ENCODE measurements around the gene COL5A3. TPM values are rescaled to one million over a fixed set of nuclear protein-coding genes. Genes with fewer than 3 reads are reported as not detected.

Gene COL5A3
- total RNA-seq, 1 experiment from 2014 or later: 0.18 TPM

GRCh38 chr19:9958379-9958821, 51.9 kb downstream of the COL5A3 start:
- H3K27me3 ChIP-seq (ENCODE audit: control insufficient read depth, insufficient read depth, low read length): no peaks in the 10 kb centered on the region
- H3K4me1 ChIP-seq (ENCODE audit: control insufficient read depth, insufficient read depth, low read length): no peaks in the 10 kb centered on the region
- ATAC-seq (no peak), DNase-seq (ENCODE audit: low read depth, low spot score) (no peak)
- TF ChIP-seq TCF7L2 (IDR thresholded peaks at IDR 0.05; ENCODE audit: low read depth, low read length) (no peak), REST (IDR thresholded peaks at IDR 0.05; ENCODE audit: insufficient read depth in 1 of 2, low read depth in 2 of 2, low read length in 1 of 2) (no peak), CTCF (IDR thresholded peaks at IDR 0.05) (no peak), POLR2AphosphoS5 (IDR thresholded peaks at IDR 0.05; ENCODE audit: low read depth, low read length) (no peak), SIN3A (IDR thresholded peaks at IDR 0.05; ENCODE audit: borderline replicate concordance, insufficient read depth, low read depth, low read length) (no peak)
- H3K9me3 ChIP-seq (ENCODE audit: control insufficient read depth, insufficient read depth, low read depth, low read length): no peaks in the 10 kb centered on the region
- H3K4me3 ChIP-seq (ENCODE audit: low read depth in 2 of 2, low read length in 2 of 2): no peak overlapping the region
- no TSS peak for BruUV-seq (replicated peaks)
- ChIA-PET CTCF (interaction anchor here (0.6 kb wide), 1 partner anchor 81 kb away, joined by 7 read pairs; no protein-coding TSS in a partner anchor), POLR2A (no interaction called here)
- intact Hi-C loops (cut with micrococcal nuclease; ENCODE audit: unreplicated experiment): no loop called here
- in situ Hi-C loops (cut with HindIII; ENCODE audit: low pct_unique_long_range_greater_than_20kb, low sequenced_read_pairs): no loop called here
- no peaks in the 10 kb centered on the region for H3K36me3 ChIP-seq (ENCODE audit: control insufficient read depth, insufficient read depth, low read length)
- H3K27ac ChIP-seq (ENCODE audit: low read length): no peak overlapping the region

DNA sequence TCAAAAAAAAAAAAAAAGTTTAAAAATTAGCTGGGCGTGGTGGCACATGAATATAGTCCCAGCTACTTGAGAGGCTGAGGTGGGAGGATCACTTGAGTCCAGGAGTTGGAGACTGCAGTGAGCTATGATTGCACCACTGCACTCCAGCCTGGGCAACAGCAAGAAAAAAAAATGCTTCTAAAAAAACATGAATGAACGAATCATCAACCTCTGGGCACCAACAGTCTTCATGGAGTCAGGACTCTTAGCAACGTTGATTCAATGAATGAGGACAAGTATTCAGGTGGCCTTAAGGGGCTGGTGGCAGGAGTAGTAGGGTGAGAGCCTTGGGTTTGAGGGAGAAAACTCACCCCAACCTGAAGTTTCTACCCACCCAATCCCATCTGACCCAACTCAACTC, 53.3 kb downstream of the COL5A3 start:
- ChIA-PET CTCF (interaction anchor here (0.6 kb wide), 1 partner anchor 43 kb away, joined by 6 read pairs; no protein-coding TSS in a partner anchor), POLR2A (no interaction called here)
- H3K27ac ChIP-seq (ENCODE audit: low read length): no peak overlapping the region
- H3K27me3 ChIP-seq (ENCODE audit: control insufficient read depth, insufficient read depth, low read length): no peaks in the 10 kb centered on the region
- intact Hi-C loops (cut with micrococcal nuclease; ENCODE audit: unreplicated experiment) (no loop called here), in situ Hi-C loops (cut with HindIII; ENCODE audit: low pct_unique_long_range_greater_than_20kb, low sequenced_read_pairs) (no loop called here)
- H3K4me3 ChIP-seq (ENCODE audit: low read depth in 2 of 2, low read length in 2 of 2): no peak overlapping the region
- TF ChIP-seq POLR2AphosphoS5 (IDR thresholded peaks at IDR 0.05; ENCODE audit: low read depth, low read length): no peak
- TF ChIP-seq TCF7L2 (IDR thresholded peaks at IDR 0.05; ENCODE audit: low read depth, low read length): no peak
- TF ChIP-seq SIN3A (IDR thresholded peaks at IDR 0.05; ENCODE audit: borderline replicate concordance, insufficient read depth, low read depth, low read length): no peak
- no peak for TF ChIP-seq REST (IDR thresholded peaks at IDR 0.05; ENCODE audit: insufficient read depth in 1 of 2, low read depth in 2 of 2, low read length in 1 of 2)
- TF ChIP-seq CTCF (IDR thresholded peaks at IDR 0.05): no peak
- H3K4me1 ChIP-seq (ENCODE audit: control insufficient read depth, insufficient read depth, low read length): no peaks in the 10 kb centered on the region
- DNase-seq (ENCODE audit: low read depth, low spot score): no peak
- H3K36me3 ChIP-seq (ENCODE audit: control insufficient read depth, insufficient read depth, low read length): no peaks in the 10 kb centered on the region
- no peaks in the 10 kb centered on the region for H3K9me3 ChIP-seq (ENCODE audit: control insufficient read depth, insufficient read depth, low read depth, low read length)
- ATAC-seq: no peak
- BruUV-seq (replicated peaks): no TSS peak

All from Panc1 (cell line).